A549 (cell line): ENCODE measurements around the gene TNFRSF13B. TPM values are rescaled to one million over a fixed set of nuclear protein-coding genes. Genes with fewer than 3 reads are reported as not detected.

Experiments
- ATAC-seq, 2 experiments: fragments of 200-7000 bp in 1 of 2; fragments of >200 bp in 1 of 2; cut with Nextera tagmentation in 1 of 2; cut with Tn5 transposase in 1 of 2; 3 replicates each; pipeline versions ENCODE4 v1.8.0 to v1.9.1; 2018 to 2020; ENCODE audit warnings: mild to moderate bottlenecking in 1 of 2, moderate library complexity in 1 of 2
- CTCF ChIA-PET: fragments of 300-600 bp; sonication (Branson Sonifier 250); formaldehyde crosslinking; extraction: SDS; loops from one replicate; lab custom pipeline; 2021; ENCODE audit warnings: antibody characterized with exemption, inconsistent platforms; lab: Yijun Ruan, JAX
- POLR2A ChIA-PET: fragments of 350-600 bp; formaldehyde crosslinking; extraction: SDS; loops from one replicate; lab custom pipeline; 2021; ENCODE audit warnings: antibody characterized with exemption, inconsistent platforms; lab: Yijun Ruan, JAX
- DNase-seq, 2 experiments: peaks; one replicate each; pipeline versions ENCODE4 v3.0.0 to v3.0.0-alpha.2; 2011 to 2016; ENCODE audit warnings: low read depth in 1 of 2, low spot score in 1 of 2
- FAIRE-seq: peaks from 2 replicates; lab custom pipeline; 2011; peaks lifted over from hg19 to GRCh38; lab: Jason Lieb, UNC
- H3K27ac ChIP-seq, 2 experiments: fragments of >200 bp; sonication (Bioruptor Twin); formaldehyde crosslinking; 3 replicates each; pipeline ENCODE4 v1.5.1; 2016 to 2017
- H3K4me1 ChIP-seq: fragments of >200 bp; sonication (Bioruptor Twin); formaldehyde crosslinking; 3 replicates; pipeline ENCODE4 v1.6.1; 2016
- H3K4me2 ChIP-seq: fragments of >200 bp; sonication (Bioruptor Twin); formaldehyde crosslinking; 3 replicates; pipeline ENCODE4 v1.6.1; 2016
- H3K4me3 ChIP-seq: fragments of >200 bp; sonication (Bioruptor Twin); formaldehyde crosslinking; 3 replicates; pipeline ENCODE4 v1.5.1; 2016
- H3K9me3 ChIP-seq: fragments of >200 bp; sonication (Bioruptor Twin); formaldehyde crosslinking; 3 replicates; pipeline ENCODE4 v1.6.1; 2016
- BCL3 ChIP-seq: fragments of >200 bp; sonication (Bioruptor Twin); formaldehyde crosslinking; IDR thresholded peaks from 3 replicates; pipeline ENCODE4 v1.6.1; 2016
- CBX2 ChIP-seq: fragments of 200-600 bp; sonication (generic); IDR thresholded peaks from 2 replicates; pipeline ENCODE4 v1.6.1; 2016; ENCODE audit warnings: low read depth, mild to moderate bottlenecking, borderline replicate concordance
- CEBPB ChIP-seq, 2 experiments: fragments of >200 bp in 1 of 2; sonication (Bioruptor Twin) in 1 of 2; formaldehyde crosslinking in 1 of 2; IDR thresholded peaks; 2 replicates each; pipeline ENCODE4 v1.6.1; 2012 to 2016
- CHD4 ChIP-seq: fragments of 200-600 bp; sonication (generic); IDR thresholded peaks from 2 replicates; pipeline ENCODE4 v1.6.1; 2016; ENCODE audit warnings: antibody characterized with exemption, mild to moderate bottlenecking, borderline replicate concordance
- EHMT2 ChIP-seq: fragments of 200-600 bp; sonication (generic); IDR thresholded peaks from 2 replicates; pipeline ENCODE4 v1.6.1; 2016; ENCODE audit warnings: antibody characterized with exemption, low read depth, mild to moderate bottlenecking, moderate library complexity
- ELK1 ChIP-seq: fragments of 150-350 bp; IDR thresholded peaks from 2 replicates; pipeline ENCODE4 v1.6.1; 2014; ENCODE audit warnings: low read depth, mild to moderate bottlenecking, low read length
- EP300 ChIP-seq, 2 experiments: fragments of >200 bp; sonication (Bioruptor Twin); formaldehyde crosslinking; IDR thresholded peaks; 2 replicates in 1 of 2; 3 replicates in 1 of 2; pipeline ENCODE4 v1.6.1; 2016 to 2017
- HEYL ChIP-seq: fragments of 250-450 bp; sonication (Bioruptor Pico); IDR thresholded peaks from 2 replicates; pipeline ENCODE4 v1.8.0; 2021; ENCODE audit warnings: mild to moderate bottlenecking, moderate library complexity
- KDM1A ChIP-seq: fragments of 200-600 bp; sonication (generic); IDR thresholded peaks from 2 replicates; pipeline ENCODE4 v1.6.1; 2016; ENCODE audit warnings: low read depth, mild to moderate bottlenecking
- POLR2A ChIP-seq: IDR thresholded peaks from 2 replicates; pipeline ENCODE4 v1.6.1; 2012; ENCODE audit warnings: mild to moderate bottlenecking, low read length
- TFCP2L1 ChIP-seq: fragments of 250-450 bp; sonication (Bioruptor Pico); IDR thresholded peaks from 2 replicates; pipeline ENCODE4 v1.5.0; 2021; ENCODE audit warnings: mild to moderate bottlenecking
- WGBS: methylation state at CpG from one replicate; pipeline ENCODE4 v1.1.6; 2017; ENCODE audit errors: missing lambda C conversion rate; 5-methylcytosine and 5-hydroxymethylcytosine counted together
- polyA plus RNA-seq, 4 experiments: library from polyadenylated mRNA; depleted of rRNA in 3 of 4; stranded (reverse); fragments of >200 nt; fragmentation: RNase III in 1 of 4; extraction: RNeasy Plus Mini Kit Qiagen cat#74134 plus additional on column Dnase treatment in 1 of 4; gene quantifications; 2 replicates in 3 of 4; 3 replicates in 1 of 4; pipeline ENCODE4 v1.2.3, GENCODE V29; 2011 to 2017

TNFRSF13B gene
- polyA plus RNA-seq, 2 of the 4 experiments (the other 2 are of a cell fraction), result not detected

- TF ChIP-seq CBX2, result no peak
- TF ChIP-seq EHMT2, result no peak
Observed at GRCh38 chr17:16926061-16926511, 45.8 kb downstream of the TNFRSF13B start (continued).

GRCh38 chr17:16925461-16926060 is 46.4 kb downstream of the TNFRSF13B start:
- no peak overlapping the region for H3K4me3 ChIP-seq
- no peaks in the 10 kb centered on the region for H3K4me1 ChIP-seq
- ChIA-PET POLR2A (no interaction called here), CTCF (no interaction called here)
- ATAC-seq (no peak), DNase-seq (no peak), FAIRE-seq (no peak)
- no peak overlapping the region for H3K4me2 ChIP-seq
- no peaks in the 10 kb centered on the region for H3K9me3 ChIP-seq
- TF ChIP-seq KDM1A (no peak), POLR2A (no peak), EP300 (IDR thresholded peaks at IDR 0.05) (no peak), CEBPB (IDR thresholded peaks at IDR 0.05) (no peak), ELK1 (no peak)
- 82% methylated on average over 11 of the region's 15 CpGs for WGBS
- no peak overlapping the region for H3K27ac ChIP-seq

- H3K4me1 ChIP-seq, result no peaks in the 10 kb centered on the region
- POLR2A ChIA-PET, result no interaction called here
- TF ChIP-seq TFCP2L1, result no peak
- no peak for TF ChIP-seq CHD4
- TF ChIP-seq, all 56 proteins: peak for 0
- Histone ChIP-seq H3K9me3 (no peaks in the 10 kb centered on the region), H3K4me2 (no peak overlapping the region), H3K27ac (no peak overlapping the region), H3K4me3 (no peak overlapping the region)
- ATAC-seq (no peak), FAIRE-seq (no peak), DNase-seq (no peak)
- 79% methylated on average over 10 of the region's 10 CpGs for WGBS
- CTCF ChIA-PET, result interaction anchor here (0.9 kb wide), 1 partner anchor 11 kb away, joined by 3 read pairs; no protein-coding TSS in a partner anchor
Observed at GRCh38 chr17:16924696-16925440, 47.0 kb downstream of the TNFRSF13B start.

- Histone ChIP-seq H3K4me3 (no peak overlapping the region), H3K27ac (no peak overlapping the region), H3K9me3 (no peaks in the 10 kb centered on the region), H3K4me2 (no peak overlapping the region), H3K4me1 (no peaks in the 10 kb centered on the region)
- ChIA-PET POLR2A (no interaction called here), CTCF (interaction anchor here (0.9 kb wide), 2 partner anchors 9 to 10 kb away, joined by 3 read pairs; no protein-coding TSS in a partner anchor)
- no peak for FAIRE-seq
- no peak for ATAC-seq
- WGBS, result 56% methylated on average over 13 of the region's 15 CpGs
- no peak for TF ChIP-seq CHD4
- no peak for TF ChIP-seq HEYL (CRISPR knock-in tag)
- no peak for TF ChIP-seq BCL3
- no peak for TF ChIP-seq TFCP2L1
- DNase-seq, result no peak
Observed at GRCh38 chr17:16923904-16924695, 47.8 kb downstream of the TNFRSF13B start.
